PC-9 (cell line): ENCODE data around the gene ZNF211.

Source experiments
- EZH2 ChIP-seq: fragments of 200-600 bp; sonication (generic); IDR thresholded peaks from 2 replicates; pipeline ENCODE4 v1.8.0; 2017; ENCODE audit warnings: antibody characterized with exemption, low read depth
- TF ChIP-seq, protein P1 (sequence below): fragments of 200-600 bp; sonication (generic); conservative IDR thresholded peaks from 2 replicates; pipeline ENCODE4 v1.6.1; 2017; ENCODE audit warnings: mixed run types, antibody characterized with exemption, mild to moderate bottlenecking, moderate library complexity

- TF ChIP-seq, protein P1, sequence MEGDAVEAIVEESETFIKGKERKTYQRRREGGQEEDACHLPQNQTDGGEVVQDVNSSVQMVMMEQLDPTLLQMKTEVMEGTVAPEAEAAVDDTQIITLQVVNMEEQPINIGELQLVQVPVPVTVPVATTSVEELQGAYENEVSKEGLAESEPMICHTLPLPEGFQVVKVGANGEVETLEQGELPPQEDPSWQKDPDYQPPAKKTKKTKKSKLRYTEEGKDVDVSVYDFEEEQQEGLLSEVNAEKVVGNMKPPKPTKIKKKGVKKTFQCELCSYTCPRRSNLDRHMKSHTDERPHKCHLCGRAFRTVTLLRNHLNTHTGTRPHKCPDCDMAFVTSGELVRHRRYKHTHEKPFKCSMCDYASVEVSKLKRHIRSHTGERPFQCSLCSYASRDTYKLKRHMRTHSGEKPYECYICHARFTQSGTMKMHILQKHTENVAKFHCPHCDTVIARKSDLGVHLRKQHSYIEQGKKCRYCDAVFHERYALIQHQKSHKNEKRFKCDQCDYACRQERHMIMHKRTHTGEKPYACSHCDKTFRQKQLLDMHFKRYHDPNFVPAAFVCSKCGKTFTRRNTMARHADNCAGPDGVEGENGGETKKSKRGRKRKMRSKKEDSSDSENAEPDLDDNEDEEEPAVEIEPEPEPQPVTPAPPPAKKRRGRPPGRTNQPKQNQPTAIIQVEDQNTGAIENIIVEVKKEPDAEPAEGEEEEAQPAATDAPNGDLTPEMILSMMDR, result no peak
- no peak for TF ChIP-seq EZH2
These were observed 8.8 kb downstream of the ZNF211 start for GRCh38 chr19:57641715-57642234.
